ENCODE results near the gene TMEM266.

The TMEM266 gene

DNA sequence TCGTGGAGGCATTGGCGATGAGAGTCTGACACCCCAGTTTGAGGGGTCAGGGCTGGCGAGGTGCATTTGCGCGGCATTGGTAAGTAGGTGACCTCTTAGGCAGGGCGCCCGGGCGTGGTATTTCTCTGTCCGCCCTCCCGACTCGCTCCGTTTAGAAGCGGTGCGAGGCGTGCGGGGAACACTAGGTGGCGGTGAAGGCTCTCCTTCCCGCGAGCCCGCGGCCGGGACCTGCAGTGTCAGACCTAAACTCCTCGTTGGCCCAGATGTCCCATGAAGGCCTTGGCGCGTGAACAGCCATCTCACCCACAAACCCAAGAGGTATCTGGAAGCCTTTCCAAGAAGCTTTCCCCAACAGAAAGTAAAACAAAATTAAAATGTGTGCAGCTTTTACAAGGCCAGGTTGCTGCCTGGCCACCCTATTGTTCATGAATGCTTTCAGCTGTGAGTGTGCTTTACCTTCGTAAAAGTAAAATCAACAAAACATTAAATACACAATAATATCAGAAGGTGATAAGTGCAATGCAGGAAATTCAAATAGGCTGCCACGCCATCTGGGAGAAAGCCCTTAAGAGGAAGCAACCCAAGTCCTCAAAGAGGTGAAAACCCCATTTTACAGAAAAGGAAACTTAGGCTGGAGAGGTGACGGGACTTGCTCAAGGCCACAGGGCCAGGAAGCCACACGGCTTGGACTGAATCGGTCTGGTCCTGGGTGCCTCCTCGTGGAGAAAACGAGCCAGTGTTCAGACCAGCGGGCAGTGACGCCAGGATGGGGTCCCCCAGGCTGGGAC, 131.2 kb downstream of the TMEM266 start:
- Histone ChIP-seq H3K4me1 (ENCODE audit: insufficient read depth, insufficient read length) (peaks cover 21% of the 10 kb centered on the region), H3K9me3 (ENCODE audit: insufficient read depth, low read length) (no peaks in the 10 kb centered on the region), H3K4me3 (ENCODE audit: insufficient read length, low read depth) (no peak overlapping the region), H3K27me3 (ENCODE audit: insufficient read depth, insufficient read length) (peaks cover 23% of the 10 kb centered on the region), H3K36me3 (ENCODE audit: insufficient read depth, insufficient read length, low read length) (no peaks in the 10 kb centered on the region), H3K9ac (ENCODE audit: insufficient read length, low read depth) (peak overlapping the region; percentile 51)
- TF ChIP-seq ZNF274 (IDR thresholded peaks at IDR 0.05; ENCODE audit: low read depth, low read length) (no peak), YY1 (IDR thresholded peaks at IDR 0.05; ENCODE audit: insufficient read depth, insufficient read length) (no peak), SUZ12 (IDR thresholded peaks at IDR 0.05; ENCODE audit: extremely low read depth, insufficient read depth, insufficient read length) (no peak)
- DNase-seq (ENCODE audit: low read depth, low spot score), result peak; percentile 69

DNA sequence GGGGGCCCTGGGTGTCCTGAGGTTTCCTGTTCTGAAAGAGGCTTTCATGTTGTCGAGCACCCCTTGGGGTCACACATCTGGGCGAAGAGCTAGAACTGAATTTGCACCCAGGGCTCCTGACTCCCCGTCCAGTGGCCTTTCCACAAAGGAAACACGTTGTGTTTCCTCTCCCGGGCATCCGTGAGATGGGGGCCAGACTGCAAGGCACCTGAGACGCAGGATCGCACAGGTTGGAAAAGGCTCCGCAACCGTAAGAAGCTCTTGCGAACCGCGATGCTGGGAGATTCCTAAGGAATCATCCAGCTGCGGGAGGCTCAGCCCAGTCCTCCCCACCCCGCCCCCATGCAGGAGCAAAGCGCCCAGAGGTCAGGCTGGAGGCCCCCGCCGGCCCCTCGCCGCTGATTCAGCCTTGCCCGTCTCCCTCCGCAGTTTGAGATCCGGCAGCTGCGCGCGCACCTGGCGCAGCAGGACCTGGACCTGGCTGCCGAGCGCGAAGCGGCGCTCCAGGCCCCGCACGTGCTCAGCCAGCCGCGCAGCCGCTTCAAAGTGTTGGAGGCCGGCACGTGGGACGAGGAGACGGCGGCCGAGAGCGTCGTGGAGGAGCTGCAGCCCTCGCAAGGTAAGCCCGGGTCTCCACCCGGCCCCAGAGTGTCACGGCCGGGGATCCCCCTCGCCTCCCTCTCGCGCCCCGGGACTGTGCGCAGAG, 131.9 kb downstream of the TMEM266 start:
- Histone ChIP-seq H3K4me3 (ENCODE audit: insufficient read length, low read depth) (no peak overlapping the region), H3K4me1 (ENCODE audit: insufficient read depth, insufficient read length) (peaks cover 27% of the 10 kb centered on the region), H3K36me3 (ENCODE audit: insufficient read depth, insufficient read length, low read length) (no peaks in the 10 kb centered on the region), H3K9ac (ENCODE audit: insufficient read length, low read depth) (peak overlapping the region; percentile 12), H3K9me3 (ENCODE audit: insufficient read depth, low read length) (no peaks in the 10 kb centered on the region), H3K27me3 (ENCODE audit: insufficient read depth, insufficient read length) (peaks cover 23% of the 10 kb centered on the region)
- DNase-seq (ENCODE audit: low read depth, low spot score), result no peak
- no peak for TF ChIP-seq YY1 (IDR thresholded peaks at IDR 0.05; ENCODE audit: insufficient read depth, insufficient read length)
- no peak for TF ChIP-seq SUZ12 (IDR thresholded peaks at IDR 0.05; ENCODE audit: extremely low read depth, insufficient read depth, insufficient read length)
- no peak for TF ChIP-seq ZNF274 (IDR thresholded peaks at IDR 0.05; ENCODE audit: low read depth, low read length)

DNA sequence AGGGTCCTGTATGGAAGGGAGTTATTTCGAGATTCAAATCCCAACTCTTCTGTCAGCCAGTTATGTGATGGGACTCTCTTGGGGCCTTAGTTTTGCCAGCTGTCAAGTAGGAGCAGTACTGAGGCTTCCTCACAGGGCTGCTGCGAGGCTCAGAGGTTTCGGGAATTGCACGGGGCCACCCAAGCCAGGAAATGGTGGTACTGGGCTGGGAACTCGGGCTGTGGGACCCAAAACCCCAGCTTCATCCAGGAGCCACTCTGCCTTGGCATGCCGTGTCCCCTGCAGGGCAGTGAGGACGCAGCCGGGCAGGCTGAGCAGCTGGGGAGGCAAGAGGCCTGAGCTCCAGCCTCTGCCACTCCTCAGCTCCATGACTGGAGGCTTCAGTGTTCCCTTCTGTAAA, 132.9 kb downstream of the TMEM266 start:
- TF ChIP-seq ZNF274 (IDR thresholded peaks at IDR 0.05; ENCODE audit: low read depth, low read length) (no peak), YY1 (IDR thresholded peaks at IDR 0.05; ENCODE audit: insufficient read depth, insufficient read length) (no peak), SUZ12 (IDR thresholded peaks at IDR 0.05; ENCODE audit: extremely low read depth, insufficient read depth, insufficient read length) (no peak)
- H3K9me3 ChIP-seq (ENCODE audit: insufficient read depth, low read length), result no peaks in the 10 kb centered on the region
- no peak for DNase-seq (ENCODE audit: low read depth, low spot score)
- H3K4me3 ChIP-seq (ENCODE audit: insufficient read length, low read depth), result no peak overlapping the region
- peaks cover 23% of the 10 kb centered on the region for H3K27me3 ChIP-seq (ENCODE audit: insufficient read depth, insufficient read length)
- no peaks in the 10 kb centered on the region for H3K36me3 ChIP-seq (ENCODE audit: insufficient read depth, insufficient read length, low read length)
- peaks cover 34% of the 10 kb centered on the region for H3K4me1 ChIP-seq (ENCODE audit: insufficient read depth, insufficient read length)
- H3K9ac ChIP-seq (ENCODE audit: insufficient read length, low read depth), result no peak overlapping the region

DNA sequence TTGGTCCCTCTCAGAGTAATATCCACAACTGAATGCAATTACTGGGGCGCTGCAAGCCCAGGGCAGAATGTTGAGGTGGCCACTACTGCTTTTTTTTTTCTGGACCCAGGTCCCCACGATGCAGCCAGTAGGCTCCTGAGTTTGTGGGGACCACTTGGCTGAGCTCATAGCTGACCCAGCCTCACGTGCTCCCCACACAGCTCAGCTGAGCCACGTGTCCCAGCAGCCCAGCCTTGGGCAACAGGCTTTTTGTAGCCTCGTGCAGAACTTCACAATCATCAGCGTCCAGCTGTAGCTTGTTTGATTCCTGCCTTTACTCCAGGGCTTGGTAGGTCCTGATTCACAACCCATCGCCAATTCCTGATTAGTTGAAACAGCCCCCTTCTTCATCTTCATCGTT, 134.1 kb downstream of the TMEM266 start:
- Histone ChIP-seq H3K9ac (ENCODE audit: insufficient read length, low read depth) (no peak overlapping the region), H3K9me3 (ENCODE audit: insufficient read depth, low read length) (no peaks in the 10 kb centered on the region), H3K4me1 (ENCODE audit: insufficient read depth, insufficient read length) (peaks cover 35% of the 10 kb centered on the region), H3K36me3 (ENCODE audit: insufficient read depth, insufficient read length, low read length) (no peaks in the 10 kb centered on the region), H3K4me3 (ENCODE audit: insufficient read length, low read depth) (no peak overlapping the region), H3K27me3 (ENCODE audit: insufficient read depth, insufficient read length) (peaks cover 22% of the 10 kb centered on the region)
- no peak for DNase-seq (ENCODE audit: low read depth, low spot score)
- no peak for TF ChIP-seq YY1 (IDR thresholded peaks at IDR 0.05; ENCODE audit: insufficient read depth, insufficient read length)
- no peak for TF ChIP-seq SUZ12 (IDR thresholded peaks at IDR 0.05; ENCODE audit: extremely low read depth, insufficient read depth, insufficient read length)
- TF ChIP-seq ZNF274 (IDR thresholded peaks at IDR 0.05; ENCODE audit: low read depth, low read length), result no peak

DNA sequence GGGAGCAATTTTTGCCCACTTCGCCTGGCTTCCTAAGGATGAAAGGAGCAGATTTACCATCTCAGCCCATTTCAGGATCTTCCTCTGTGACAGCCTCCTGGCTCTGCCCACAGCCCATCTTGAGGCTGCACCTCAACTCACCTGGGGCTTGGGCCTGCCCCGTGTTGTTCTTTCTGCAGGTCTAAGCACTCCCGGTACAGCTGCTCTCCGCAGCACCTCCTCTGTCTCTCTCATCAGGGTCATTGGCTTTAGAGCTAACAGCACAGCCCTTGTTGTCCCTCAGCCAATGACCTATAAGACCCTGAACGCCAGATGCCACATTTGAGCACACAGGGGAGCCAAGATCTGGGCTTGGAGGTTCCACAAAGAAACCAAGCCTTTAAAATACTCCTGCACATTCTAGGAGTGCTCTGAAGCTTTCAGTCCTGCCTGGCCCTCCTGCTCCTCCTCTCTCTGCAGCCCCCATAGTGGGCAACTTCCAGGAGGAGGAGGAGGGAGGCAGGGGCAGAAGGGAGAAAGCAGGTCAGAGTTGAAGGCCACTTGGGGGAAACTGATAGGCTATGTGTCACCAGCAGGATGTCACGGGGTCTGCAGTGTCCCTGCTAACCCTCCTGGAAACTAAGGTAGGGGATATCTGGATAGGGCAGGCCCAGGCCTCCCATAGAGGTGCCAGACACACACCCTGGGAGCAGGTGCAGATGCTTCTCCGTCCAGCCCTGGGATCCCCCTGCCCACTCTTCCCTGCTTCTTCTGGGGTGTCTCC, 135.9 kb downstream of the TMEM266 start:
- Histone ChIP-seq H3K9ac (ENCODE audit: insufficient read length, low read depth) (peak overlapping the region; percentile 37), H3K4me1 (ENCODE audit: insufficient read depth, insufficient read length) (peaks cover 38% of the 10 kb centered on the region), H3K27me3 (ENCODE audit: insufficient read depth, insufficient read length) (peaks cover 4% of the 10 kb centered on the region), H3K36me3 (ENCODE audit: insufficient read depth, insufficient read length, low read length) (no peaks in the 10 kb centered on the region), H3K9me3 (ENCODE audit: insufficient read depth, low read length) (no peaks in the 10 kb centered on the region), H3K4me3 (ENCODE audit: insufficient read length, low read depth) (no peak overlapping the region)
- no peak for DNase-seq (ENCODE audit: low read depth, low spot score)
- no peak for TF ChIP-seq SUZ12 (IDR thresholded peaks at IDR 0.05; ENCODE audit: extremely low read depth, insufficient read depth, insufficient read length)
- no peak for TF ChIP-seq ZNF274 (IDR thresholded peaks at IDR 0.05; ENCODE audit: low read depth, low read length)
- no peak for TF ChIP-seq YY1 (IDR thresholded peaks at IDR 0.05; ENCODE audit: insufficient read depth, insufficient read length)

DNA sequence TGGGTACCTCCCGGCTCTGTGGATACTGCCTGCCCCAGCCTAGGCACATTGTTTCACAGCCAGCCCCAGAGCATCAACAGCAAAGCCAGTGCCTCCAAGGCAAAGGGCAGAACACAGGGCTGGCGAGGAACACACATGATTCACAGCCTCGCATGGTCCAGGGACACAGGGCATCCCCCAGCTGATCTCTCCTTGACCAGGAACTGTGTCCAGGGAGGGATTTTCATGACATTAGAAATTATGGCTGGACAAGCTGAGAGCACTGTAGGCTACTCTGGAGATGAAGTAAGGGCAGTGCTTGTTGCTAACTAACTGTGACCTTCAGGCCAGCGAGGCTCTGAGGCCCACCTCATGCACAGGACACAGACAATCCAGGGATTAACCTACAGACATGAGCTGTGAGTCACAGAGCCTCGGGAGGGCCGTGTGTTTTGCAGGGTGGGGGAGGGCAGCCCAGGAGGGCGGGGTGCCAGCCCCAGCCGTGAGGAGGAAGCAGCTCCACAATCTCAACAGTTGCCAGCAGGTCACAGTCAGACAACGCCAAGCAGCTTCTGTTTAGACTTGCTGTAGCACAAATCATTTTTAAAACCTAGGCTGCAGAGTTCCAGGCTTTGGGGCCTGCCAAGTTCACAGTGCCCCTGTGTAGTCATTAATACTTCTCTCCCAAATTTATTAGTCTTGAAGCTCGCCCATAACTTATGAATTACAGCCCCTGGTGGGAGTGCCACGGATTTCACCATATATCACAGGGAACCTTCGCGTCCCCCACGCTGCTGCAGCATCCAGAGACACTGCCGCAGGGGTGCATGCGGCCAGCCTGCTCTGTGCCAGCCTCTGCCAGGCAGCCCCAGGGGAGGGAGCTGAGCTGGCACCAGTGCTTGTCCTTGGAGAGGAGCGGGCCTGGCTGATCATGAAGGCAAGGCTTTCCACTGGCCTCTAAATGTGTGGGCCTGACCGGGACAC, 136.8 kb downstream of the TMEM266 start:
- Histone ChIP-seq H3K9ac (ENCODE audit: insufficient read length, low read depth) (peak overlapping the region; percentile 37), H3K4me1 (ENCODE audit: insufficient read depth, insufficient read length) (peaks cover 46% of the 10 kb centered on the region), H3K36me3 (ENCODE audit: insufficient read depth, insufficient read length, low read length) (no peaks in the 10 kb centered on the region), H3K9me3 (ENCODE audit: insufficient read depth, low read length) (no peaks in the 10 kb centered on the region), H3K27me3 (ENCODE audit: insufficient read depth, insufficient read length) (no peaks in the 10 kb centered on the region), H3K4me3 (ENCODE audit: insufficient read length, low read depth) (no peak overlapping the region)
- DNase-seq (ENCODE audit: low read depth, low spot score), result peak; percentile 36
- no peak for TF ChIP-seq YY1 (IDR thresholded peaks at IDR 0.05; ENCODE audit: insufficient read depth, insufficient read length)
- TF ChIP-seq ZNF274 (IDR thresholded peaks at IDR 0.05; ENCODE audit: low read depth, low read length), result no peak
- TF ChIP-seq SUZ12 (IDR thresholded peaks at IDR 0.05; ENCODE audit: extremely low read depth, insufficient read depth, insufficient read length), result no peak
